IMR-90 (cell line): Measurements from ENCODE around the gene NLGN1.

Experiments
- CEBPB ChIP-seq: IDR thresholded peaks from 2 replicates; pipeline ENCODE4 v1.6.1; 2012; ENCODE audit warnings: low read depth, low read length, improper control_type of control experiment
- MAFK ChIP-seq: IDR thresholded peaks from 2 replicates; pipeline ENCODE4 v1.6.1; 2012; ENCODE audit warnings: low read depth, low read length, improper control_type of control experiment
- POLR2A ChIP-seq: IDR thresholded peaks from 2 replicates; pipeline ENCODE4 v1.6.1; 2012; ENCODE audit warnings: mild to moderate bottlenecking, low read depth, low read length
- RAD21 ChIP-seq: IDR thresholded peaks from 2 replicates; pipeline ENCODE4 v1.6.1; 2012; ENCODE audit warnings: low read length, improper control_type of control experiment
- SMC3 ChIP-seq: fragments of 150-350 bp; IDR thresholded peaks from 2 replicates; pipeline ENCODE4 v1.6.1; 2016; ENCODE audit warnings: low read depth, mild to moderate bottlenecking, antibody characterized with exemption, low read length, moderate library complexity
- TF ChIP-seq, protein P1 (sequence below): fragments of 150-350 bp; IDR thresholded peaks from 2 replicates; pipeline ENCODE4 v1.6.1; 2017; ENCODE audit warnings: mild to moderate bottlenecking, antibody characterized with exemption, low read length, low read depth
- TF ChIP-seq, protein P2 (sequence below): conservative IDR thresholded peaks from 2 replicates; pipeline ENCODE4 v1.5.1; 2012; ENCODE audit warnings: mild to moderate bottlenecking, low read depth, low read length, improper control_type of control experiment

DNA sequence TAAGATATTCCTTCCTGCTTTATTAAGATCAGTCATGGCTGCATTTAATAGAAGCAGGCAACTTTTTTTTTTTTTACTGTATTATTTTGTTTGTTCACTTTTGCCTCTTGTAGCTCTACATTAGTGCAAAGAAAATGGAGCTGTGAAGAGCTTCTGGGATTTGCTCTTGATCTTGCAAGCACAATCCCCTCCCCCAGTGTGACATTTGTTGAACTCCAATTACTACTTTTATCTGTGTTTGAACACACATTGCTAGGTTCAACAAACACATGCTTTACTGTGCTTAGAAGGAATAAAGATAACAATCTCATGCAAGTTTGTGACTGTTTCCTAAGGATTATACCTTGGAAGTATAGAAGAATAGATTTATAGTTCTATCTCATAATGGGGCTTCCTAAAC is 648.8 kb downstream of the NLGN1 start:
- TF ChIP-seq SMC3 (no peak), MAFK (no peak), RAD21 (no peak), POLR2A (no peak), CEBPB (no peak)
- TF ChIP-seq, protein P1, sequence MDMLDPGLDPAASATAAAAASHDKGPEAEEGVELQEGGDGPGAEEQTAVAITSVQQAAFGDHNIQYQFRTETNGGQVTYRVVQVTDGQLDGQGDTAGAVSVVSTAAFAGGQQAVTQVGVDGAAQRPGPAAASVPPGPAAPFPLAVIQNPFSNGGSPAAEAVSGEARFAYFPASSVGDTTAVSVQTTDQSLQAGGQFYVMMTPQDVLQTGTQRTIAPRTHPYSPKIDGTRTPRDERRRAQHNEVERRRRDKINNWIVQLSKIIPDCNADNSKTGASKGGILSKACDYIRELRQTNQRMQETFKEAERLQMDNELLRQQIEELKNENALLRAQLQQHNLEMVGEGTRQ = no peak
- TF ChIP-seq, protein P2, sequence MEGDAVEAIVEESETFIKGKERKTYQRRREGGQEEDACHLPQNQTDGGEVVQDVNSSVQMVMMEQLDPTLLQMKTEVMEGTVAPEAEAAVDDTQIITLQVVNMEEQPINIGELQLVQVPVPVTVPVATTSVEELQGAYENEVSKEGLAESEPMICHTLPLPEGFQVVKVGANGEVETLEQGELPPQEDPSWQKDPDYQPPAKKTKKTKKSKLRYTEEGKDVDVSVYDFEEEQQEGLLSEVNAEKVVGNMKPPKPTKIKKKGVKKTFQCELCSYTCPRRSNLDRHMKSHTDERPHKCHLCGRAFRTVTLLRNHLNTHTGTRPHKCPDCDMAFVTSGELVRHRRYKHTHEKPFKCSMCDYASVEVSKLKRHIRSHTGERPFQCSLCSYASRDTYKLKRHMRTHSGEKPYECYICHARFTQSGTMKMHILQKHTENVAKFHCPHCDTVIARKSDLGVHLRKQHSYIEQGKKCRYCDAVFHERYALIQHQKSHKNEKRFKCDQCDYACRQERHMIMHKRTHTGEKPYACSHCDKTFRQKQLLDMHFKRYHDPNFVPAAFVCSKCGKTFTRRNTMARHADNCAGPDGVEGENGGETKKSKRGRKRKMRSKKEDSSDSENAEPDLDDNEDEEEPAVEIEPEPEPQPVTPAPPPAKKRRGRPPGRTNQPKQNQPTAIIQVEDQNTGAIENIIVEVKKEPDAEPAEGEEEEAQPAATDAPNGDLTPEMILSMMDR = no peak
